CD4-positive, alpha-beta T cell treated with Interferon gamma for 1 hour (primary cell): Measurements from ENCODE around the gene SKAP2.

Source experiments
- DNase-seq: peaks from one replicate; pipeline ENCODE4 v3.0.0-alpha.2; 2020

The SKAP2 gene

GRCh38 chr7:26658389-26659084 is 205.9 kb downstream of the SKAP2 start:
- no peak for DNase-seq

- DNase-seq = no peak
These were observed 206.6 kb downstream of the SKAP2 start for GRCh38 chr7:26657686-26658388.

DNA sequence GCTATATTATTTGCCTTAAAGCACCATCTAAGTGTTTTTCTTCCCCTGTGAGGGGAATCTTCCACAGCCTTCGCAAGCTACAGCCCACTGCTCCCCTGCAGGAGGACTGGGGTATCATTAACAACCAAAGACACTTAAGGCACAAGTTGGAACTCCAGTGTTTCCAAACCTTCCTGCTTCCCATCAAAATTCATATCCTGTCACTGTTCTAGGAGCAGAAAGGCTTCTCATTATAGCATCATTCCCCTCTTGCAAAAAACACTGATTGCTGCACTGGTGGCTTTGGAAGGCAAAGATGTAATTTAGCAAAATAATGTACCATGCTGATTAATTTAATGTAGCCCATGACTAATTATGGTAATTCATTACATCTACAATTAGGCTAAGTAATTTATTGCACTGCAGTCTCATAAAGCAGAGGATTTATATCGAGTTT is 207.2 kb downstream of the SKAP2 start:
- no peak for DNase-seq

DNA sequence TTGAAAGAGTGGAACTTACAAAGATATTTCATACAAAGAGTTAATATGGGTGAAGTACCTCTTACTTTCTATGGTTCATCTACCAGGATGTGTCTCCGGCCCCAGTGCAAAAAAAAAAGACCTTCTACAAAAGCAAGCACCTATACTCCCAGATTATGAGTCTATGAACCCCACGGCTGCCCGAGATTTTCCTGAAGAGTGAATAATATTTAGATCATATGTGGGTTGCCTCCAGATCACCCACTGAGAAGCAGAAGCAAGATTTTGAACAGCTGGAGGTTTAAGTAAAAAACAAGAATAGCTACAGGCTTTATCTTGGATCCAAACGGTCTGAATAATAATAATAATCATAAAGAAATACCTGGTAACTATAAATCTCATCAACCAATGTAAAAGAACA is 207.7 kb downstream of the SKAP2 start:
- no peak for DNase-seq

- no peak for DNase-seq
These were observed 208.6 kb downstream of the SKAP2 start for GRCh38 chr7:26655781-26656180.

- DNase-seq = no peak
These were observed 210.7 kb downstream of the SKAP2 start for GRCh38 chr7:26653430-26654399.

GRCh38 chr7:26652401-26653100 is 211.8 kb downstream of the SKAP2 start:
- no peak for DNase-seq

- no peak for DNase-seq
These were observed 214.3 kb downstream of the SKAP2 start for GRCh38 chr7:26650103-26650502.

- no peak for DNase-seq
These were observed 215.0 kb downstream of the SKAP2 start for GRCh38 chr7:26649388-26649787.

DNA sequence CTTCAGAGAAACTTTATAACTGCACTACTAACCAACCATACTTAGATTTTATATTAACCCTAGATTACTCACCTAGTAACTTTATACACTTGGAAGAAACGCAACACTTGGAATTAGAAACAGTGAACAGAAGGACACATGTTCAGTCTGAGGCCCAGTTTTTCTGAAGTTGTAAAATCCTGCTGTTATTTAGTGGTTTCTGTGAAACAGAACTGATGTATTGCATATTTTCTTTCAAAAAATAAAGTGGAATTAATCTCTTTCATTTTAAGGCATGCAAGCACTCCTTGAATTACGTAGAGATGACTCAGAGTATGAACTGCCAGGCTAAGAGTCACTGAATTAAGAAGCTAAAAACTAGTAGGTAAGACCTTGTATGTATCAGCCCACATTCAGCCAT is 215.8 kb downstream of the SKAP2 start:
- DNase-seq = no peak

DNA sequence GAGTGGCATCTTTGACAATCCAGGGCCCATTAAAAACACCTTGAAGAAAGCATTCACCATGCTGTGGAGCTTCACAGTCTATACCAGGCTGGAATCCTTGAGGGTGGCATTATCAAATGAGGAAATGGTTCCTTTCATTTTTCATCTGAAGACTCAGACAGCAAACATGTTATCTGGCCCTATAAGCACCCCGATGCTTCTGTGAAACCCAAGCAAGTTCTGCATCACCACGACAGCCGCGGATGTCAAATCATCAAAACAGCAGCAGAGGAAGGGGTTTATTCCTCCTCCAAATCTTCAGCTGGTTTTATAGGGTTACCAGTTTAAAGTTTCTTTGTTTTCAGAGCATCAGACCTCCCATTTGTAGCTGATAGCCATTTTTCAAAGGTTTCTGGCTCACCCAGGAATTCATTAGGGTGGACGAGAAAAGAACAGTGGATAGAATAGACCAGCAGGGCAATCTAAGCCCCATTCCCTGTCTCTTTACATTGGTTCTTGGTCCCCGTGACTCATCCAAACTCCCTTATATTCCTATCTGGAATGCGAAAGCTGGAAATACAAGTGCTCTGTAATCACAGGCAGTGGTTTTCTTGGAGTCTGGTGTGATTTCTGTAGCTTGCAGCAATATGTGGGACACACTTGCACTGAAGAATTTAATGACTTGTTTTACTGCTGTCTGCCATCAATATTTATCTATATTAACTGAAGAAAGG is 217.9 kb downstream of the SKAP2 start:
- no peak for DNase-seq

GRCh38 chr7:26645121-26645520 is 219.3 kb downstream of the SKAP2 start:
- no peak for DNase-seq

DNA sequence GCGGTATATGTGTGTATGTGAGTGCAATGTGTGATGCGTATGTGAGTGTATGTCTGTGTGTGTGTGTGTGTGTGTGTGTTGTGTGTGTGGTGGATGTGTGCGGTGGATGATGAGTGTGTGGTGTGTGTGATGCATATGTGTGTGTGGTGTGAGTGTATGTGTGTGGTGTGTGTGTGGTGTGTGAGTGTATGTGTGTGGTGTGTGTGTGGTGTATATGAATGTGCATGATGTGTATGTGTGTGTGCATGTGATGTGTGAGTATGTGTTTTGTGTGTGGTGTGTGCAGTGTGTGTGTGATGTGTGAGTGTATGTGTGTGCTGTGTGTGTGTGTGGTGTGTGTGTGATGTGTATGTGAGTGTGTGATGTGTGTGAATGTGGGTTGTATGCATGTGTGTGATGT is 222.0 kb downstream of the SKAP2 start:
- no peak for DNase-seq

DNA sequence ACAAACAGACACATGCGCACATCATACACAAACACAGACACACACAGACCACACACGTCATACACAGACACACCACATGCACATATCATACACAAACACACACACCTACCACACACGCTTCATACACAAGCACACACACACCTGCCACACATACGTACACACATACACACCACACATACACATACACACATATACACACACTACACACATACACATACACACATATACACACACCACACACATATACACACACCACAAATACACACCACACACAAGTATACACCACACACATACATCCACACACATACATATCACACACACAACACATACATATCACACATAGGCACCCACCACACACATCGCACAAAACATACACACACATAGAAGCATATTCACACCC is 224.7 kb downstream of the SKAP2 start:
- no peak for DNase-seq

- DNase-seq = no peak
These were observed 225.3 kb downstream of the SKAP2 start for GRCh38 chr7:26639111-26639510.

- DNase-seq = no peak
These were observed 226.2 kb downstream of the SKAP2 start for GRCh38 chr7:26638140-26638539.

DNA sequence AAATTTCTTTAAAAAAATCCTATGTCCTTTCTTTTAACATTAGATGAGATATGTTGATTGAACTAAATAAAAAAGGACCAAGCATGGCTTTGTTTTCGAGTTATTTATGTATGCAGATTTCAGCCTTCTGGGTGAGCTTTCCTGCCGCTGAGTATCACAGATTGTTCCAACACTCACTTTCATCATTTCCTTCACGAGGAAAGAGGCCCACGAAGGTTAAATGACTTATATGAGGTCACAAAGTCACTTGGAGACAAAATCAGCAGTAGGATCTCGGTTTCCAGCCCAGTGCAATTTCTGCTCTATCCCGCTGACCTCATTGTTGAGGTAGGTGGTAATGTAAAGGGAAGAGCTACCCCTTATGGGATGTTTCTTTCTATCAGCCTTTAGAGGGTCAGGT is 226.8 kb downstream of the SKAP2 start:
- no peak for DNase-seq

- no peak for DNase-seq
These were observed 227.6 kb downstream of the SKAP2 start for GRCh38 chr7:26636808-26637207.

- DNase-seq = no peak
These were observed 230.8 kb downstream of the SKAP2 start for GRCh38 chr7:26633557-26633956.

- DNase-seq = no peak
These were observed 232.8 kb downstream of the SKAP2 start for GRCh38 chr7:26631601-26632000.

- no peak for DNase-seq
These were observed 233.3 kb downstream of the SKAP2 start for GRCh38 chr7:26630941-26631580.

GRCh38 chr7:26630361-26630760 is 234.0 kb downstream of the SKAP2 start:
- DNase-seq = no peak
